ENCODE results near the gene CNKSR1. TPM values are rescaled to one million over a fixed set of nuclear protein-coding genes. Genes with fewer than 3 reads are reported as not detected.

The CNKSR1 gene
- polyA plus RNA-seq, 1 donor: 109 TPM

DNA sequence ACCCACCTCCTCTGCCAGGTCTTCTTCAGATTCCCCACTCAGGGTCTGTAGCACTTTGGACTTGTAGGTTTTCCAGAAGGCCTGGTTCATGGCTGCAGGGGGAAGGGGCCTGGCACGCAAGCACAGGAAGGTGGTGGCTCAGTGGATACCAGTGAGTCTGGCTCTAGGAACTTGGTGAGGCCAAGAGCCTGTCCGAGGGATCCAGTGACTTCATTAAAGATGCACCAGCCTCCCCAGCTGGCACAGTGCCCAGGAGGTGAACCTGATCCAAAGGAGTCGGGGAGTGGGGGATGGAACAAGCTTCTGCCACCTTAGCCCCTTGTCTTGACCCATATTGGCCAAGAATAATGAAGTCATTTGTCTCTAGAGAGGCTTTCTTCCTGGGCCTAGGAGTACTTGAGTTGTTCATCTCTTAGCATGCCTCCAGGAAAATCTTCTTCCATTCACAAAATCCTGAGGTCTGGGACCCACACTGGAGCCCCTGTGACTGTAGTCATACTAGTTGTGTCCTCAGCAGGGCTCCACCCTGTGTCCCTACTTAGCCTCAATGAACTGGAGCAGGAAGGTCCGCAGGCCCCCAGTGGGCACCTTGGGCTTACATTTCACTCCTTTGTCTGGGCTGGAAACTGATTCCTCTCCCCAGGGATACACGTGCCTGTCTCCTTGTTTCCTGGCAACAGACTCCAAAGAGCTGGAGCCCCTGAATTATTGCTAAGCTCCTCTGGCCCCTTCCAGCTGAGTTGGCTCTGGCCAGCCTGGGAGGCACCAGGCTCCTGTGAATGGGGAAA is 8.7 kb upstream of the CNKSR1 start, which contains the start of gene C1orf232:
C1orf232 (minus strand) TSS at position 554 of the 788 bp plus-strand sequence; CDS start at position 90, 464 bp downstream.
- peaks cover 25% of the 10 kb centered on the region for H3K4me1 ChIP-seq (ENCODE audit: control insufficient read depth, insufficient read depth, low read length)
- peak in 1 of 2 donors; percentile 23 for DNase-seq
- H3K36me3 ChIP-seq (ENCODE audit: control insufficient read depth, insufficient read depth, low read length): no peaks in the 10 kb centered on the region
- H3K9me3 ChIP-seq (ENCODE audit: control insufficient read depth, low read depth, low read length): no peaks in the 10 kb centered on the region
- H3K27me3 ChIP-seq (ENCODE audit: control insufficient read depth, insufficient read depth, low read length): peaks cover 3% of the 10 kb centered on the region
- H3K4me3 ChIP-seq (ENCODE audit: low read length): peak within 1 kb of the TSS; percentile 56
- WGBS (ENCODE audit: insufficient coverage, low lambda C conversion rate): no CpG with 5 or more reads among the region's 5 CpGs
- H3K27ac ChIP-seq (ENCODE audit: low read length): peak within 1 kb of the TSS; percentile 74

DNA sequence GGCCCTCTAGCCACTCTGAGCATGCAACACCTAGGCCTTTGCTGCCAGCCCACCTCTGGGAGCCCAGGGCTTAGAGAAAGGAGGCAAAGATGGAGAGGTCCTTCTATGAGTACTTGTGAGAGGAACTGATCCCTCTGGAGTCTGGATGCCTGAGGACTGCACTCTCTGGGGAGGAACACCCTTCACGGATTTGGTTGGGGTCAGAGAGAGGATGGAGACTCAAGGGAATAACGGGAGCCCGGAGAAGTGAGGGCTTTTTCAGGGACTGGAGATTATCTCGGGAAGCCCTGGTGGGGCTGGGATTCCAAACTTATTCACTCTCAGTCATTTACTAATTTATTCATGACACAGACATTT is 8.1 kb upstream of the CNKSR1 start:
- Histone ChIP-seq H3K4me1 (ENCODE audit: control insufficient read depth, insufficient read depth, low read length) (peaks cover 21% of the 10 kb centered on the region), H3K27me3 (ENCODE audit: control insufficient read depth, insufficient read depth, low read length) (no peaks in the 10 kb centered on the region), H3K36me3 (ENCODE audit: control insufficient read depth, insufficient read depth, low read length) (no peaks in the 10 kb centered on the region), H3K4me3 (ENCODE audit: low read length) (peak overlapping the region; percentile 56), H3K9me3 (ENCODE audit: control insufficient read depth, low read depth, low read length) (no peaks in the 10 kb centered on the region), H3K27ac (ENCODE audit: low read length) (peak overlapping the region; percentile 74)
- DNase-seq: no peak
- no CpG with 5 or more reads among the region's 4 CpGs for WGBS (ENCODE audit: insufficient coverage, low lambda C conversion rate)

DNA sequence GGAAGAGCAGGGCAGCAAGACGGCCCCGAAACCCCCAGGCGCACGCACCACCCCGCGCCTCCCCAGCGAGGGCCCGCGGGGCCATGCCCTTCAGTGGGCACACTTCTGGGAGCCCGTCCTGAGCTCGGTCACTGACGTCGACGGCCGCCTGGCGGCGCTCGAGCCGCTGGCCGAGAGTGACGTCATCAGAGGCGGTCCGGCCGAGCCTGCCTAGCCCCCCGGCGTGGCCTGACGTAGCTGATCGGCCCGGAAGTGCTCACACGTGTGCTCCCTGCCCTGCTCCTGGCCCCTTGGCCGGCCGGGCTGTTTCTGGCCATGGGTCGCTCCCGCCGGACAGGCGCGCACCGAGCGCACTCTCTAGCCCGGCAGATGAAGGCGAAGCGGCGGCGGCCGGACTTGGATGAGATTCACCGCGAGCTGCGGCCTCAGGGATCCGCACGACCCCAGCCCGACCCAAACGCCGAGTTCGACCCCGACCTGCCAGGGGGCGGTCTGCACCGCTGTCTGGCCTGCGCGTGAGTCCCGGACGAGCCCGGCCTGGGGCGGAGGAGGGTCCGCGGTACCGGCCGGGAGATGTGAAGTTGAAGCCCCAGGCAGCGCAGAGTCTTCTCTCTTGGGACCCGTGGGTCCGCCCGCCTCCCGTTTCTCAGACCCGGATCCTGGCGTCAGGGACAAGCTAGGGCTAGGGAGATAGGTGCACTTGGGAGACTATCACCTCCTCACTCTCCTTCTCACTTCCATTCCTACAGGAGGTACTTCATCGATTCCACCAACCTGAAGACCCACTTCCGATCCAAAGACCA is 7.4 kb upstream of the CNKSR1 start, which contains the start of gene ZNF593:
ZNF593 (plus strand) TSS at position 240 of the 803 bp plus-strand sequence; CDS start at position 316, 76 bp downstream.
- Histone ChIP-seq H3K27ac (ENCODE audit: low read length) (peak within 1 kb of the TSS; percentile 74), H3K36me3 (ENCODE audit: control insufficient read depth, insufficient read depth, low read length) (no peaks in the 10 kb centered on the region), H3K4me3 (ENCODE audit: low read length) (peak within 1 kb of the TSS; percentile 56), H3K27me3 (ENCODE audit: control insufficient read depth, insufficient read depth, low read length) (no peaks in the 10 kb centered on the region), H3K9me3 (ENCODE audit: control insufficient read depth, low read depth, low read length) (no peaks in the 10 kb centered on the region), H3K4me1 (ENCODE audit: control insufficient read depth, insufficient read depth, low read length) (peaks cover 17% of the 10 kb centered on the region)
- peak; percentile 91 to 93 for DNase-seq
- no CpG with 5 or more reads among the region's 76 CpGs for WGBS (ENCODE audit: insufficient coverage, low lambda C conversion rate)

DNA sequence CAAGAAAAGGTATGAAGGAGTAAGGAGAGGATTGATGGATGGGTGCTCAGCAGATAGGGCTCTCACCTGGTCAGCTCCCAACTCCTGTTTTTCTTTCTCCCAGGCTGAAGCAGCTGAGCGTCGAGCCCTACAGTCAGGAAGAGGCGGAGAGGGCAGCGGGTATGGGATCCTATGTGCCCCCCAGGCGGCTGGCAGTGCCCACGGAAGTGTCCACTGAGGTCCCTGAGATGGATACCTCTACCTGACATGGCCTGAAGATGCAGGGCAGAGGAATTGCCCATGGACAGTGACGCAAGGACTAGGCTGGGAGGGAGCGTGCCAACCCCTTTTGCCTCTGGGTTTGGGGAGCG is 6.8 kb upstream of the CNKSR1 start:
- no CpG with 5 or more reads among the region's 9 CpGs for WGBS (ENCODE audit: insufficient coverage, low lambda C conversion rate)
- H3K4me3 ChIP-seq (ENCODE audit: low read length): peak overlapping the region; percentile 56
- H3K27ac ChIP-seq (ENCODE audit: low read length): peak overlapping the region; percentile 74
- H3K36me3 ChIP-seq (ENCODE audit: control insufficient read depth, insufficient read depth, low read length): no peaks in the 10 kb centered on the region
- H3K27me3 ChIP-seq (ENCODE audit: control insufficient read depth, insufficient read depth, low read length): no peaks in the 10 kb centered on the region
- H3K9me3 ChIP-seq (ENCODE audit: control insufficient read depth, low read depth, low read length): no peaks in the 10 kb centered on the region
- no peak for DNase-seq
- peaks cover 17% of the 10 kb centered on the region for H3K4me1 ChIP-seq (ENCODE audit: control insufficient read depth, insufficient read depth, low read length)

DNA sequence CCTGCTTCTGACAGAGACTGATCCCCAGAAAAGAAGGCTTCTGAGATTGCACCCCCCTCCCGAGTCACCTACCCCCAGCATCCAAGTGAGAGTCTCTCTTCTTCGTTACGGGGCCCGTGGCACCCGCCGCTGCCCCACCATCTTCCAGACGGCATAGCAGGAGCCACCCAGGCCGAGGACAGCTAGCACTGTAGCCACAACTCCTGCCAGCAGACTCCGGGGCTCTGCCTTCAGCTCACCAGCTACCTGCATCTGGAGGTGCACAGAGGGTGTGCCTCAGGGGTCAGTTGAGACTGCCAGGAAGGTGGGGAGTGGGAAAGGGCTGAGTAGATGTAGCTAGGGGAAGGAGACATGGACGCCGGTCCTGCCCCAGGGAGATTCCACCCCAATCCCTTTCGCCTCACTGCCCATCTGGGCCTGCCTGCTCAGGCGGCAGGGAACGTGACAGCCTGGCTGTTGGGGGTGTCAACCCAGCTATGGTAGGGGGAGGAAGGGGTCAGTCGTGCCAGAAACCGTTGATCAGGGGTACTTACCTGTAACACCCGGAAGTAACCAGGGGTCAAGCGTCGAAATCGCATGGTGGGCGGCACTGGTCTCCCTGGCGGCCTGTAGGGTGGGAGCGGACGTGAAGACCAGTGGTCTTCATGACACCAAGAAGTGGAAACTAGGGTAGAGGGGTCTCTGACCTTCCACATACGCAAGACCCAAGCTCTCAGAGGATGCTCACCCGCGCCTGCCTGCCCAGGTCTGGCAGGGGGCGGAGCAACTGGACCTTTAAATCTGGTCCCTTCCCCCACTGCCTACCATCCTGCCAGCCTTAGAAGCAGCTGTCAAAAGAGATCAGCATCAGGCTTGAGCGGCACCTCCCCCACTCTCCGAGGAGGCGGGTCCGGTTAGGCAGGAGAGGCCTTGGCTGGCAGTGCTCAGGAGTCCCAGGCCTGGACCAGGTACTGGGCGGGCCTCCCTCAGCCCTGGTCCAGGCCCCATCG is 5.9 kb upstream of the CNKSR1 start, which contains the start of gene ZNF593OS:
ZNF593OS (minus strand) TSS at position 749 of the 989 bp plus-strand sequence; CDS start at position 578, 171 bp downstream.
- Histone ChIP-seq H3K27ac (ENCODE audit: low read length) (no peak within 1 kb of the TSS), H3K4me1 (ENCODE audit: control insufficient read depth, insufficient read depth, low read length) (peaks cover 17% of the 10 kb centered on the region), H3K27me3 (ENCODE audit: control insufficient read depth, insufficient read depth, low read length) (no peaks in the 10 kb centered on the region), H3K9me3 (ENCODE audit: control insufficient read depth, low read depth, low read length) (no peaks in the 10 kb centered on the region), H3K36me3 (ENCODE audit: control insufficient read depth, insufficient read depth, low read length) (no peaks in the 10 kb centered on the region), H3K4me3 (ENCODE audit: low read length) (peak within 1 kb of the TSS; percentile 56)
- no CpG with 5 or more reads among the region's 34 CpGs for WGBS (ENCODE audit: insufficient coverage, low lambda C conversion rate)
- no peak for DNase-seq

DNA sequence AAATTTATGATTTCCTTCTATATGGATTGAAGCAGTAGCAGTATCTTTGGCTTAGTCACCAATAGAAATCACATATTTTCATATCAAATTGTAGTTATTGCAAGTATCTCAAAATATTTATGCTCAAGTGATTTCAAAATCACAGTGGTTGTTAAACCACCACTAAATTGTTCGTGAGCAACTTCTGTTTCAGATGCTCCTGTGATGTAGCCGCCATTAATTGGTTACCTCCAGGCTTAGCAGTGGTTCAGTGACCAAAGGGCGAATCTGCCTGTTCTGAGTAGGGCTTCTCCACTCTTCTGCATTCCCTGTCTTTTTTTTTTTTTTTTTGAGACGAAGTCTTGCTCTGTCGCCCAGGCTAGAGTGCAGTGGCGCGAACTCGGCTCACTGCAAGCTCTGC is 1.9 kb upstream of the CNKSR1 start:
- Histone ChIP-seq H3K27me3 (ENCODE audit: control insufficient read depth, insufficient read depth, low read length) (no peaks in the 10 kb centered on the region), H3K9me3 (ENCODE audit: control insufficient read depth, low read depth, low read length) (no peaks in the 10 kb centered on the region), H3K36me3 (ENCODE audit: control insufficient read depth, insufficient read depth, low read length) (peaks cover 2% of the 10 kb centered on the region), H3K4me1 (ENCODE audit: control insufficient read depth, insufficient read depth, low read length) (peaks cover 28% of the 10 kb centered on the region), H3K4me3 (ENCODE audit: low read length) (no peak overlapping the region), H3K27ac (ENCODE audit: low read length) (no peak overlapping the region)
- no peak for DNase-seq
- WGBS (ENCODE audit: insufficient coverage, low lambda C conversion rate): no CpG with 5 or more reads among the region's 8 CpGs

DNA sequence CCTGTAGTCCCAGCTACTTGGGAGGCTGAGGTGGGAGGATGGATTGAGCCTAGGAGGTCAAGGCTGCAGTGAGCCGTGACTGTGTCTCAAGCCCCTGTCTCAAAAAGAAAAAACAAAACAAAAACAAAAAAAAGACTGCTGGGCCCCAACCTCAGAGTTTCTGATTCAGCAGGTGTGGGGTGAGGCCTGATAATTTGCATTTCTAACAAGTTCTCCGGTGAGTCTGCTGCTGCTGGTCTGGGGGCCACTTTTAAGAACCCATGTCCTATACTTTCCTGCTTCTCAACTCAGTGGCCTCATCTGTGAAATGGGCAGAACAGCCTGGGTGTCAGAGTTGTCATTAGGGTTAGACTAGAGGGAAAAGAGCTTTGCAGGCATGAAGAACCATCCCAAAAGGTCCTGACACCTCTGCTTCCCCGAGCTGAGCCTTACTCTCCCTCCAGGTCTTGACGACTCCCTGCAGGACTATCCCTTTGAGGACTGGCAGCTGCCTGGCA is 2.8 kb downstream of the CNKSR1 start:
- no peak overlapping the region for H3K27ac ChIP-seq (ENCODE audit: low read length)
- no CpG with 5 or more reads among the region's 4 CpGs for WGBS (ENCODE audit: insufficient coverage, low lambda C conversion rate)
- DNase-seq: no peak
- H3K27me3 ChIP-seq (ENCODE audit: control insufficient read depth, insufficient read depth, low read length): no peaks in the 10 kb centered on the region
- H3K4me1 ChIP-seq (ENCODE audit: control insufficient read depth, insufficient read depth, low read length): peaks cover 20% of the 10 kb centered on the region
- H3K4me3 ChIP-seq (ENCODE audit: low read length): no peak overlapping the region
- H3K36me3 ChIP-seq (ENCODE audit: control insufficient read depth, insufficient read depth, low read length): peaks cover 39% of the 10 kb centered on the region
- no peaks in the 10 kb centered on the region for H3K9me3 ChIP-seq (ENCODE audit: control insufficient read depth, low read depth, low read length)

DNA sequence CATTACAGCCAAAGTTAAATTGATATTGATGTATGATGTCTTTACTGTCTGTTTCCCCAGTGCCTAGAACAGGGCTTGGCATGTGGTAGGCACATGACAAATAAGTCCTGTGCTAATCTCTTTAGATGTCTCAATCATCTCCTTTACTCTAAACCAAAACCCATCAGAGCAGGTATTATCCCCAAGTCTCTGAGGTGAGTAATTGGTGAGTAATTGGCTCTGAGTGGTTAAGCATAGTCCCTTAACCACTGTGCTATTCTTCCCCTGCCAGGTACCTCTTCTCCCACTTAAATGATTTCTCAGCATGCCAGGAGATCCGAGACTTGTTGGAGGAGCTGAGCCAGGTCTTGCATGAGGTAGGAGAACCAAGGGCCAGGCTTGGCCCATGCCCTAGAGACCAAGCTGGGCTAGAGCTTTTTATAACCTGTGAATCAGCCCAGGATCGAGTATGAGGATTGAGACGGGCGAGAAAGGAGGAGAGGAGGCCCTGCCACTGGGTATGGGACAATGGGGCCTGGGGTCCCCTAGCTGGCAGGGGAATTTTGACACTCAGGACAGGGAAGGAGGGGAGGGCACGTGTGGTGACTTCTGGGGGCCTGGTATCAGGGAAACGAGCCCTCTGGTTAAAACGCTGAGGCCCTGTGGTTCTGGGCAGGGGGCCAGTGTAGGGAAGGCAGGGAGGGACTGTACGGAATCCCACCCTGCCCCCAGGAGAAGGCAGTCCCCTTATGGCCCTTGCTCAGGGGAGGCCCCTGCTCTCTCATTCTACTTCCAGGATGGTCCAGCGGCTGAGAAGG is 4.5 kb downstream of the CNKSR1 start:
- no peaks in the 10 kb centered on the region for H3K27me3 ChIP-seq (ENCODE audit: control insufficient read depth, insufficient read depth, low read length)
- H3K9me3 ChIP-seq (ENCODE audit: control insufficient read depth, low read depth, low read length): no peaks in the 10 kb centered on the region
- DNase-seq: no peak
- WGBS (ENCODE audit: insufficient coverage, low lambda C conversion rate): no CpG with 5 or more reads among the region's 9 CpGs
- H3K27ac ChIP-seq (ENCODE audit: low read length): no peak overlapping the region
- H3K4me1 ChIP-seq (ENCODE audit: control insufficient read depth, insufficient read depth, low read length): peaks cover 19% of the 10 kb centered on the region
- peaks cover 42% of the 10 kb centered on the region for H3K36me3 ChIP-seq (ENCODE audit: control insufficient read depth, insufficient read depth, low read length)
- no peak overlapping the region for H3K4me3 ChIP-seq (ENCODE audit: low read length)

DNA sequence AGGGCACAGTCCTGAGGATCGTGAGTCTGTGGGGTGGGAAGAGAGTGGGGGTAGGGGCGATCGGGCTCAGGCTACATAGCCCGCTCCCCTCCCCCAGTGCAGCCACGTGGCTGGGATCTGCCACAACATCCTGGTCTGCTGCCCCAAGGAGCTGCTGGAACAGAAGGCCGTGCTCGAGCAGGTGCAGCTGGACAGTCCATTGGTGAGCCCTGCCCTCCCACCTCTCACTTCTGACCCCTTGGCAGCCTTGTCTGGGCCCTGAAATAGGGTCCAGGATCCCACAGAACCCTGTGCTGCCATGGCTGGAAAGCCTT is 5.0 kb downstream of the CNKSR1 start:
- H3K27ac ChIP-seq (ENCODE audit: low read length): no peak overlapping the region
- H3K4me1 ChIP-seq (ENCODE audit: control insufficient read depth, insufficient read depth, low read length): peaks cover 15% of the 10 kb centered on the region
- no peaks in the 10 kb centered on the region for H3K9me3 ChIP-seq (ENCODE audit: control insufficient read depth, low read depth, low read length)
- WGBS (ENCODE audit: insufficient coverage, low lambda C conversion rate): no CpG with 5 or more reads among the region's 7 CpGs
- no peak for DNase-seq
- no peaks in the 10 kb centered on the region for H3K27me3 ChIP-seq (ENCODE audit: control insufficient read depth, insufficient read depth, low read length)
- no peak overlapping the region for H3K4me3 ChIP-seq (ENCODE audit: low read length)
- peaks cover 47% of the 10 kb centered on the region for H3K36me3 ChIP-seq (ENCODE audit: control insufficient read depth, insufficient read depth, low read length)

Data from large intestine (tissue), 3 donors.